HG03025 (cell line): ENCODE data around the gene CRELD2.
A peak's percentile ranks its signal among the peaks of the same experiment; 100 is the strongest.

ENCODE experiments used
- ATAC-seq: cut with Tn5 transposase; IDR thresholded peaks from one replicate; pipeline ENCODE4 v1.9.1; 2021; ENCODE audit warnings: mild to moderate bottlenecking, moderate library complexity; ENCODE audit not compliant: unreplicated experiment, low FRiP score

CRELD2 gene

DNA sequence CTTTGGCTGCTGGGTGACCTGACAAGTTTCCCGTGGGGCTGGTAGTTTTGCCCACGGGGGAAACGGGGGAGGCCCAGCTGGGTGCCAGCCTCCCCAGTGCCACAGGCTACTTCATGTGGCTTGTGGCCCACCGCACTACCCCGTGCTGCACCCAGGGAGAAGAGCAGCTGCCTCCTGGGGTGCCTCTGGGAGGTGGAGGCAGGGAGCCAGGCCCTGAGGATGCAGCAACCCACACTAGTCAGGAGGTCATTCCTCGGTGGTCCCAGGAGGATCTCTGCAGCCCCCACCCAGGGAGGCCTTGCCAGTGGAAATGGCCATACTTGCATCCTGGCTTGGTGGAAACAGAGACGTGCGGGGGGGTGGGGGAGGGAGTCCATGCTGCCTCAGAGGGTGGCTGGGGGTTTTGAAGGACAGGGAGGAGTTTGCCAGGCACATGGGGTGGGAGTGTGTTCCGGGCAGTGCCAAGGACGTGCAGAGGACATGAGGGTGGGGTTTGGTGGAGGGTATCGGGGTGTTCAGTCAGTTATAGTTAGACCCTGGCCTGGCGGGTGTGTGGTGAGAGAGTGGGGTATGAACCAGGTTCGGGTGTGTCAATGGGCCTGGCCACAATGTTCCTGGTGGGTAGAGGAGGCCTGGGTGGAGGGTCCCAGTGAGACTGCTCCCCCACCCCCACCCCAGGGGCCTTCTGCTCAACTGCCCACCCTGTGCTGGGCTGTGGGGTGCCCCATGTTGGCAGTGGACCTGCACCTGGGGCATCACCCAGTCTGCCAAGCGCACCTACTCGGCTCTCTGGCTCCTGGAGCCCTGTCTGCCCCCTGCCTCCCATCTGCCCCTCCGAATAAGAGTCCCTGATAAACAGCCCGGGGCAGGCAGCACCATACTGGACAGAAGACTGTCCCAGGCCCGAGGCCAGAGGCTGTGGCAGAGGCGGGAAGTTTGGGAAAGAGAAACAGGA lies 46.0 kb downstream of the CRELD2 start:
- ATAC-seq: no peak

GRCh38 chr22:49965091-49966040 lies 46.9 kb downstream of the CRELD2 start:
- ATAC-seq: no peak

DNA sequence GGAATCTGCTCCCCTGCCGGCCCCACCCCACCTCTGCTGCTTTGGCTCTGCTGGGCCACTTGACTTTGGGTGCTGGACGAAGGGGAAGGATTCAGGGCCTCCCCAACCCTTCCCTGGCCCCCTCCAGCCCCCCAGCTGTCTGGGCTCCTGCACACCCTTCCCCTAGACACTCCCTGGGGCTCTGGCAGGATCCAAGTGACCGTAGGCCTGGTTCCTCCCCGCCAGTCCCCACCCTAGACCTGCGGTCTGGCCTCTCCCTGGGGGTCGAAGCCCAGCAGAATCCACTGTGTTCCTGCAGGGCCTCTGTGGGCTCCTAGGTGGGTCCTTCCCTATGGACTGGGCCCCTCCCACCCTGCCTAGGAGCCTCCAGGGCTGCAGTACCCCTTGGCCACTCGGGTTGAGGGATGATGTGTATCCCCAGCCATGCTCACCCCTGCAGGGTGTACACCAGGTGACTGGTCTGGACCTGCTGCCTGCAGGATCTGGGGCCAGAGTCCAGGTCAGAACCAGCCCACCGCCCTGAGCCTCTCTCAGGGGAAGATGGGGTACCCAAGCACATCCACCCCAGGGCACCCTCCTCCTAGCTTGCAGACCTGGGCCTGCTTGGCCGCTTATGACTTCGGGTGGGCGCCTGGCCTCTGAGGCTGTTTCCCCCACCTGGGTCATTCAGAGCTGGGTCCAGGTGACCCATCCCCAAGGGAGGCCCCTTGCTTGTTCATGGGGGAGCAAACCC lies 47.8 kb downstream of the CRELD2 start:
- no peak for ATAC-seq

- no peak for ATAC-seq
Observed at GRCh38 chr22:49966774-49967705, 48.6 kb downstream of the CRELD2 start.

DNA sequence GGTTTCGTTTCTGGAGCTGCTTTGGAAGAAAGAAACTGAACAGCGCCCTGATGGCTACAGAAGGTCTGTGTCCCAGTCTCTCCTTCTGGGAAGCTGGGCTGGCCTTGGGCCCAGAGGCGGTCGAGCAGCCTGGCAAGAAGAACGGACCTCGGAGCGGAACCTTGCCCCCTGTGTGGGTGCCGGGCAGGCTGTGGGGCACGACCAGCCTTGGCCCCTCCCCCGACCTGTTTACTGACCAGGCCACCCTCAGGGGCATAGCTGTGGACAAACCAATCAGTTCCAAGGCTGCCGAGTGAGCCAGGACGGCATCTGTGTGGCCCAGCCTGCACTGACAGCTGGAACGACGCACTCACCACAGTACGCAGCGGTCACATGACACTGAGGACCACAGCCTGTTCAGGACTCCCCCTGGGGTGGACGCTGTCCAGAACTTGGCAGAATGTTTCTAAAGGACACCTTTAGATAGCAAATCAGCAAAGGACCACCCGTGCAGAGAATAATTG lies 49.3 kb downstream of the CRELD2 start:
- ATAC-seq: no peak

DNA sequence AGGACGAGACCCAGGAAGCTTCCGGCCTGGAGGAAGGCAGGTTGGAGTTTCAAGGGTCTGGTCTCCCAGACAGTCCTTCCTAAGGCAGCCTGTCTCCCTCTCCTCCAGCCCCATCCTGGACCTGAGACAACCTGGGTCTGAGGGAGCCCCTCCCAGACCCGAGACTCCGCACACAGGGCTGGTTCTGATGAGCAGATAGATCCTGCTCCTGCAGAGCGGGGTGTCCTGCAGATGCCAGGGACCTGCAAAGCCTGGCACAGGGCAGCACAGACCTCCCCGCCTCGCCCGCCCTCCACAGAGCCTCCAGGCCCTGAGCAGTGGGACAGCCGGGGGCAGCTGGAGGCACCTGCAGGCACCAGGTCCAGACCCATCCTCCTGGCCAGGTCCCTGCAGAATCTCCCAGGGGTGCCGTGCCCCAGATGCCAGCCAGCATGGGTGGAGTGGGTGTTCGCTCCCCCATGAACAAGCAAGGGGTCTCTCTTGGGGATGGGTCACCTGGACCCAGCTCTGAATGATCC lies 49.9 kb downstream of the CRELD2 start:
- ATAC-seq: no peak

GRCh38 chr22:49968831-49969661 lies 50.6 kb downstream of the CRELD2 start:
- no peak for ATAC-seq

DNA sequence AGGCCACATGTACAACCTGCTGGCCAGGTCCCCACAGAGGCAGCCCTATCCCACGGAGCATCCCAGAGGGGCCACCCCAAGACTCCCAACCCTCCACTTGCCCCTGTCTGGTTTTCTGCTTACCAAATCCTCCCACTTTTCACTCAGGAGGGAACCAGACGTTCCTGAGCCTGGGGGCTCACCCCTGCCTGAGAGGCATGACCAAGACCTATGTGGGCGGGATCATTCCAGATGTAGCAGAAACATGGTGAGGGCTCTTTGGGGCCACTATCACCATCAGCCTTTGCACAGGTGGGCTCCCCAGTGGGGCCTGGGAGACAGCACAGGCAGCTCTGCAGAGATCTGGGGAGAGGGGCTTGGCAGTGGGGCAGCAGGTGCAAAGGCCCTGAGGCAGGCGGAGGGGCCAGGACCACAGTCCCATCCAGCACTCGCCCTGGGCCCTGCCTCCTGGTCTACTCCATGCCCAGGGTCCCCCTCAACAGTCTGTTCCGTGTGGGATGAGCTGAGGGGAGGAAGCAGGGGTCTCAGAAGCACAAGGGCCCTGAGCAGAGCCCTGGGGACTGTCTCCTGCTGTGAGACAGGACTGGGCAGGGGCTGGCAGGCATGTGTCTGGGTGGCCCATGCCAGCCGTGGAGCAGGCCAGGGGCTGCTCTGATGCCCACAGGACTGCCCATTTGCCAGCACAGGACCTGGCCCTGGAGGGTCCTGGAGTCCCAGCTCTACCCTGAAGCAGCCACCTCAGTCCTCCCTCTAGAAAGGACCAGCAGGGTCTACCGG lies 51.5 kb downstream of the CRELD2 start:
- no peak for ATAC-seq

DNA sequence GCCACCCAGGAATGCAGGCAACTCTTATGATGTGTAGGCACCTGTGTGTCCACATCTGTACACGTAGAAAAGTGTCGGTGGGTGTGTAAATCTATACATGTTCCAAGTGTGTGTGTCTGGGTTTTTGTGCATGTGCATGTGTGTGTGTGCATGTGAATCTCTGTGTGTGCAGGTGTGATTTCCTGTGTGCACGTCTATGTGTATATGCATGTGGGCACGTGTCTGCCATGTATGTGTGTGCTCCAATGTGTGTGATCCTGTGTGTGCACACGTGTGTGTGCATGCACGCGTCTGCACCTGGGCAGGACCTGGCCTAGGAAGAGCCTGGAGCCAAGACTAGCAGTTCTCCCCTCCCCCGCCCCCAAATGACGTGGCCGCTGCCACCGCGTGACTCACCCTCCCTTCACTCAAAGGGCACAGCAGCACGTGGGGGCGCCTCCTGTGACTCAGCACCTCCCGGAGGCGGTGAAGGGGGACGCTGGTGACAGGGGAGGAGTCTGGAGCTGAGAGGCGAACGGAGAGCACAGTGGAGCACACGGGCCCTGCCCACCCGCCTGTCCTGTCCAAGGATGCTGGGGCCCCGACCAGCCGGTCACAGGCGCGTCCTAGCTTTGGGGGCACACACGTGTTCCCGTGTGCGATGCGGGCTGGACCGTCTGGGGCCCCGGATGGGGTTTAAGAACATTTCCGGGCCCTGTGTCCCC lies 52.2 kb downstream of the CRELD2 start:
- peak; percentile 41 for ATAC-seq

- no peak for ATAC-seq
Observed at GRCh38 chr22:49971232-49972162, 53.1 kb downstream of the CRELD2 start.

DNA sequence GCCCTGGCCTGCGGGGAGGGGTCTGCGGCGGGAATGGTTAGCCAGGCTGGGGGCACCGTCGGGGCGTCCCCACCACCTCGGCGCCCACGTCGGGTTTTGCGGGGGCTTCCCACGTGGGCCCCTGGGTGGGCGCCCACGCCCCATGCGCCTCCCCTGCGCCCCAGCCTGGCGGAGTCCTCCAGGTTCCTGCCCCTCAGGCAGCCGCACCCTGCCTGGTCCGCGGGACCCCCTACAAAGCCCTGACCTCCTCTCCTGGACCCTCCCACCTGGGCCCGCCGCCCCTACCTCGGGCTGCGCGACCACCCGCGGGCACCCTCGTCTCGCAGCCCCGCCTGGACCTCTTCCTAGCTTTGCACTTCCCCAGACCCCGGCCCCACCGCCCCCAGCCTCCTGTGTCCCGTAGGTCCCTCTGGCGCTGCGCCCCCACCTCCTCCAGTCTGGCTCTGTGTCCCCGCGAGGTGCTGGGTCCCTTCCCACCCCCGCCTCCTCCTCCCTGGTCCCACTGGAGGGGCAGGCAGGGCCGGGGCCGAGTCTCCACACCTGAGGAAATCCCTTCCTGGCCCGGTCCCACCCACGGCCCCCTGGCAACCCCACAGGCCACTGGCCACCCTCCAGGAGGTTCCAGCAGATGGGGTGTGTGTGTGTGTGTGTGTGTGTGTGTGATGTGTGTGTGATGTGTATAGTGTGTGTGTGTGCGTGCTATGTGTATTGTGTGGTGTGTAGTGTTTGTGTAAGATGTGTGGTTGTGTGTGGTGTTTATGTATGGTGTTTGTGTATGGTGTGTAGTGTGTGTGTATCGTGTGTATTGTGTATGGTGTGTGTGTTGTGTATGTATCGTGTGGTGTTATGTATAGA lies 54.0 kb downstream of the CRELD2 start:
- no peak for ATAC-seq

GRCh38 chr22:49973018-49973961 lies 54.9 kb downstream of the CRELD2 start:
- no peak for ATAC-seq

- ATAC-seq: no peak
Observed at GRCh38 chr22:49975543-49976389, 57.3 kb downstream of the CRELD2 start.
